Kidney (tissue), 14 donors: ENCODE measurements around the gene GPR107. TPM values are rescaled to one million over a fixed set of nuclear protein-coding genes. Genes with fewer than 3 reads are reported as not detected.

Source experiments
- DNase-seq, 5 donors: peaks; one replicate each; pipeline ENCODE4 v3.0.0-alpha.2; 2013 to 2020
- FAIRE-seq: peaks from 2 replicates; lab custom pipeline; 2012; peaks lifted over from hg19 to GRCh38; lab: Jason Lieb, UNC
- H3K27ac ChIP-seq, 2 donors: one replicate each; pipeline ENCODE4 v1.7.0; 2013; ENCODE audit warnings: low read depth in 2 of 2, low read length in 2 of 2, inconsistent platforms in 1 of 2
- H3K27me3 ChIP-seq: one replicate; pipeline ENCODE4 v1.7.1; 2013; ENCODE audit warnings: low read length, inconsistent platforms; ENCODE audit not compliant: control insufficient read depth, insufficient read depth
- H3K36me3 ChIP-seq, 3 donors: one replicate each; pipeline versions ENCODE4 v1.7.0 to v1.7.1; 2013; ENCODE audit warnings: low read length in 3 of 3, control low read depth in 1 of 3, inconsistent platforms in 1 of 3; ENCODE audit not compliant: insufficient read depth in 3 of 3, control insufficient read depth in 2 of 3
- H3K4me1 ChIP-seq, 3 donors: one replicate each; pipeline versions ENCODE4 v1.7.0 to v1.7.1; 2013; ENCODE audit warnings: low read length in 3 of 3, inconsistent platforms in 1 of 3, low read depth in 1 of 3; ENCODE audit not compliant: control insufficient read depth in 2 of 3, insufficient read depth in 2 of 3
- H3K4me3 ChIP-seq, 3 donors: one replicate each; pipeline versions ENCODE4 v1.7.0 to v1.8.1; 2013; ENCODE audit warnings: low read length in 3 of 3, control low read depth in 1 of 3, inconsistent platforms in 1 of 3
- H3K9ac ChIP-seq, 3 donors: one replicate each; pipeline versions ENCODE4 v1.7.0 to v1.7.1; 2013; ENCODE audit warnings: low read length in 3 of 3, control low read depth in 1 of 3, inconsistent platforms in 1 of 3
- H3K9me3 ChIP-seq, 3 donors: one replicate each; pipeline versions ENCODE4 v1.7.0 to v1.7.1; 2013; ENCODE audit warnings: low read length in 3 of 3, control low read depth in 1 of 3, inconsistent platforms in 1 of 3; ENCODE audit not compliant: control insufficient read depth in 2 of 3, insufficient read depth in 1 of 3
- CTCF ChIP-seq: IDR thresholded peaks from 3 replicates; pipeline ENCODE4 v1.5.1; 2012; ENCODE audit warnings: mild to moderate bottlenecking, moderate library complexity, borderline replicate concordance; ENCODE audit not compliant: insufficient read depth; ENCODE audit errors: extremely low read depth
- intact Hi-C: fragments of 100-400 bp; cut with DNase I; formaldehyde crosslinking; loops from one replicate; pipeline ENCODE4 v1.11.1; 2022
- polyA plus RNA-seq: library from polyadenylated mRNA; stranded (reverse); fragments of 350-450 nt; fragmentation: Illumina TruSeq; extraction: RNeasy Lipid Tissue Mini Kit (QIAGEN cat#74804); gene quantifications from one replicate; pipeline ENCODE4 v1.2.3, GENCODE V29; 2014; ENCODE audit warnings: low read depth, low replicate concordance; ENCODE audit not compliant: insufficient read depth
- total RNA-seq: library from RNA; stranded (reverse); fragmentation: NEBNext Ultra II Directional; extraction: Animal tissue kit (Norgen Biotek cat#: 25700); gene quantifications from one replicate; pipeline ENCODE4 v1.2.1, GENCODE V29; 2021
- donor health status: control.
- donor health status: control.
- donor health status: control.
- donor health status: control.
- donor health status: control.
- donor health status: DM: yes; HTN: yes; CAD: no.
- donor health status: Normal renal cell carcinoma (clear cell type).

Gene GPR107
- total and polyA plus RNA-seq, 2 donors from 2014 or later = 18.0 to 45.6 TPM

- Histone ChIP-seq H3K27me3 (no peaks in the 10 kb centered on the region), H3K9ac (peak overlapping the region in 2 of 3 donors; percentile 29 to 67), H3K4me1 (peaks cover 0 to 33% (median 30%) of the 10 kb centered on the region in 3 donors), H3K36me3 (no peaks in the 10 kb centered on the region), H3K27ac (peak overlapping the region; percentile 84 to 85), H3K9me3 (no peaks in the 10 kb centered on the region), H3K4me3 (peak overlapping the region in 2 of 3 donors; percentile 24 to 41)
- intact Hi-C loops = no loop called here
- FAIRE-seq (no peak), DNase-seq (peak; percentile 83 to 93 (median 89))
- no peak for TF ChIP-seq CTCF
Observed at GRCh38 chr9:130183133-130183762, 129.5 kb downstream of the GPR107 start.

GRCh38 chr9:130185017-130185416 is 131.3 kb downstream of the GPR107 start:
- Histone ChIP-seq H3K4me3 (no peak overlapping the region), H3K27me3 (no peaks in the 10 kb centered on the region), H3K9me3 (no peaks in the 10 kb centered on the region), H3K27ac (peak overlapping the region; percentile 88 to 89), H3K36me3 (no peaks in the 10 kb centered on the region), H3K4me1 (peaks cover 0 to 35% (median 30%) of the 10 kb centered on the region in 3 donors), H3K9ac (no peak overlapping the region)
- FAIRE-seq = no peak
- intact Hi-C loops = no loop called here
- no peak for TF ChIP-seq CTCF
- peak in 1 of 5 donors; percentile 53 for DNase-seq

GRCh38 chr9:130185490-130186031 is 131.9 kb downstream of the GPR107 start:
- FAIRE-seq (no peak), DNase-seq (peak in 4 of 5 donors; percentile 41 to 83 (median 56))
- intact Hi-C loops = no loop called here
- H3K4me3 ChIP-seq = no peak overlapping the region
- TF ChIP-seq CTCF = no peak
- H3K27ac ChIP-seq = peak overlapping the region; percentile 88 to 89
- no peaks in the 10 kb centered on the region for H3K27me3 ChIP-seq
- peaks cover 0 to 35% (median 33%) of the 10 kb centered on the region in 3 donors for H3K4me1 ChIP-seq
- H3K9me3 ChIP-seq = no peaks in the 10 kb centered on the region
- H3K36me3 ChIP-seq = no peaks in the 10 kb centered on the region
- H3K9ac ChIP-seq = peak overlapping the region in 2 of 3 donors; percentile 48 to 80
